HEK293 (cell line): ENCODE data around the gene PLP2.

ENCODE experiments used
- CTCF ChIA-PET: fragments of 350-600 bp; formaldehyde crosslinking; extraction: SDS; loops from one replicate; lab custom pipeline; 2021; ENCODE audit warnings: antibody characterized with exemption; lab: Yijun Ruan, JAX
- POLR2A ChIA-PET: fragments of 300-600 bp; formaldehyde crosslinking; extraction: SDS; loops from one replicate; lab custom pipeline; 2020; ENCODE audit warnings: antibody characterized with exemption, inconsistent platforms; lab: Yijun Ruan, JAX
- H3K27ac ChIP-seq: fragments of 200-500 bp; sonication (Bioruptor generic); 2 replicates; pipeline ENCODE4 v1.5.1; 2014; ENCODE audit warnings: low read depth, low read length, control low read depth, inconsistent platforms; ENCODE audit errors: extremely low read depth
- H3K36me3 ChIP-seq, 2 experiments: fragments of 200-500 bp in 1 of 2; sonication (Bioruptor generic) in 1 of 2; 1 replicate in 1 of 2; 2 replicates in 1 of 2; pipeline ENCODE4 v1.5.1; 2014 to 2017; ENCODE audit warnings: inconsistent platforms in 2 of 2, low read length in 2 of 2; ENCODE audit not compliant: control insufficient read depth in 2 of 2, insufficient read depth in 1 of 2
- H3K4me1 ChIP-seq: fragments of 200-500 bp; sonication (Bioruptor generic); 2 replicates; pipeline ENCODE4 v1.5.1; 2014; ENCODE audit warnings: mild to moderate bottlenecking, low read length, inconsistent platforms; ENCODE audit not compliant: control insufficient read depth, insufficient read depth
- H3K4me3 ChIP-seq: 2 replicates; pipeline ENCODE4 v1.5.1; 2011; ENCODE audit warnings: low read depth, mild to moderate bottlenecking, control low read depth, low read length, moderate library complexity
- H3K9me3 ChIP-seq: fragments of 200-500 bp; sonication (Bioruptor generic); 2 replicates; pipeline ENCODE4 v1.5.1; 2014; ENCODE audit warnings: low read depth, low read length, inconsistent platforms; ENCODE audit not compliant: control insufficient read depth, insufficient read depth
- GFI1B ChIP-seq: fragments of 450-650 bp; formaldehyde crosslinking; IDR thresholded peaks from 2 replicates; pipeline ENCODE4 v1.5.1; 2016; ENCODE audit warnings: missing biosample characterization, missing genetic modification characterization
- GLI4 ChIP-seq: fragments of 450-650 bp; formaldehyde crosslinking; IDR thresholded peaks from 2 replicates; pipeline ENCODE4 v1.5.1; 2016; ENCODE audit warnings: missing biosample characterization, missing genetic modification characterization
- HOXA7 ChIP-seq: sonication (generic); formaldehyde crosslinking; IDR thresholded peaks from 2 replicates; pipeline ENCODE4 v1.8.1; 2022; ENCODE audit warnings: missing genetic modification reagents, borderline replicate concordance
- RBAK ChIP-seq: fragments of 450-650 bp; formaldehyde crosslinking; IDR thresholded peaks from 2 replicates; pipeline ENCODE4 v1.5.1; 2016; ENCODE audit warnings: missing biosample characterization, missing genetic modification characterization
- SP3 ChIP-seq: fragments of 450-650 bp; formaldehyde crosslinking; IDR thresholded peaks from 2 replicates; pipeline ENCODE4 v1.5.1; 2016; ENCODE audit warnings: missing biosample characterization, missing genetic modification characterization
- SP7 ChIP-seq: fragments of 450-650 bp; formaldehyde crosslinking; IDR thresholded peaks from 2 replicates; pipeline ENCODE4 v1.5.1; 2016; ENCODE audit warnings: missing biosample characterization, missing genetic modification characterization
- YY1 ChIP-seq: fragments of 450-650 bp; formaldehyde crosslinking; IDR thresholded peaks from 2 replicates; pipeline ENCODE4 v1.5.1; 2018; ENCODE audit warnings: missing biosample characterization, missing genetic modification characterization
- ZNF133 ChIP-seq: fragments of 450-650 bp; formaldehyde crosslinking; IDR thresholded peaks from 2 replicates; pipeline ENCODE4 v1.5.1; 2016; ENCODE audit warnings: missing biosample characterization, missing genetic modification characterization
- ZNF140 ChIP-seq: fragments of 450-650 bp; formaldehyde crosslinking; IDR thresholded peaks from 2 replicates; pipeline ENCODE4 v1.5.1; 2016; ENCODE audit warnings: missing biosample characterization, missing genetic modification characterization
- ZNF16 ChIP-seq: fragments of 450-650 bp; formaldehyde crosslinking; IDR thresholded peaks from 2 replicates; pipeline ENCODE4 v1.5.1; 2016; ENCODE audit warnings: low read depth, missing biosample characterization, missing genetic modification characterization
- ZNF174 ChIP-seq: fragments of 450-650 bp; formaldehyde crosslinking; IDR thresholded peaks from 2 replicates; pipeline ENCODE4 v1.5.0; 2017; ENCODE audit warnings: missing biosample characterization, mild to moderate bottlenecking, missing genetic modification characterization
- ZNF221 ChIP-seq: fragments of 450-650 bp; formaldehyde crosslinking; IDR thresholded peaks from 2 replicates; pipeline ENCODE4 v1.5.1; 2017; ENCODE audit warnings: missing biosample characterization, missing genetic modification characterization, borderline replicate concordance
- ZNF366 ChIP-seq: fragments of 450-650 bp; formaldehyde crosslinking; conservative IDR thresholded peaks from 2 replicates; pipeline ENCODE4 v1.5.1; 2016; ENCODE audit warnings: missing biosample characterization, missing genetic modification characterization
- ZNF404 ChIP-seq: fragments of 450-650 bp; formaldehyde crosslinking; IDR thresholded peaks from 2 replicates; pipeline ENCODE4 v1.5.1; 2017; ENCODE audit warnings: missing biosample characterization, missing genetic modification characterization
- ZNF426 ChIP-seq: fragments of 450-650 bp; formaldehyde crosslinking; IDR thresholded peaks from 2 replicates; pipeline ENCODE4 v1.5.1; 2017; ENCODE audit warnings: missing biosample characterization, missing genetic modification characterization, mild to moderate bottlenecking, inconsistent platforms, moderate library complexity
- ZNF433 ChIP-seq: fragments of 450-650 bp; formaldehyde crosslinking; IDR thresholded peaks from 2 replicates; pipeline ENCODE4 v1.5.1; 2016; ENCODE audit warnings: missing biosample characterization, missing genetic modification characterization, low read depth
- ZNF514 ChIP-seq: fragments of 450-650 bp; formaldehyde crosslinking; IDR thresholded peaks from 2 replicates; pipeline ENCODE4 v1.5.1; 2016; ENCODE audit warnings: missing biosample characterization, missing genetic modification characterization
- ZNF530 ChIP-seq: fragments of 450-650 bp; formaldehyde crosslinking; IDR thresholded peaks from 2 replicates; pipeline ENCODE4 v1.5.1; 2016; ENCODE audit warnings: low read depth, missing biosample characterization, missing genetic modification characterization
- ZNF544 ChIP-seq: fragments of 450-650 bp; formaldehyde crosslinking; IDR thresholded peaks from 2 replicates; pipeline ENCODE4 v1.5.0; 2017; ENCODE audit warnings: missing biosample characterization, missing genetic modification characterization
- ZNF626 ChIP-seq: fragments of 450-650 bp; sonication (Bioruptor Pico); formaldehyde crosslinking; IDR thresholded peaks from 2 replicates; pipeline ENCODE4 v1.5.1; 2018; ENCODE audit warnings: missing biosample characterization, missing genetic modification characterization, inconsistent platforms
- ZNF660 ChIP-seq: fragments of 450-650 bp; IDR thresholded peaks from 2 replicates; pipeline ENCODE4 v1.5.1; 2018; ENCODE audit warnings: missing biosample characterization, mild to moderate bottlenecking, missing genetic modification characterization
- ZNF747 ChIP-seq: fragments of 450-650 bp; formaldehyde crosslinking; IDR thresholded peaks from 2 replicates; pipeline ENCODE4 v1.5.1; 2016; ENCODE audit warnings: missing biosample characterization, missing genetic modification characterization
- ZSCAN23 ChIP-seq: fragments of 450-650 bp; formaldehyde crosslinking; IDR thresholded peaks from 2 replicates; pipeline ENCODE4 v1.5.1; 2016; ENCODE audit warnings: missing biosample characterization, missing genetic modification characterization
- TF ChIP-seq, protein P1 (sequence below): fragments of 450-650 bp; formaldehyde crosslinking; IDR thresholded peaks from 2 replicates; pipeline ENCODE4 v1.5.1; 2016; ENCODE audit warnings: missing biosample characterization, missing genetic modification characterization, low read depth
- TF ChIP-seq, protein P2 (sequence below): fragments of 450-650 bp; formaldehyde crosslinking; conservative IDR thresholded peaks from 2 replicates; pipeline ENCODE4 v1.5.1; 2016; ENCODE audit warnings: low read depth, missing biosample characterization, missing genetic modification characterization
- TF ChIP-seq, protein P3 (sequence below): fragments of 450-650 bp; formaldehyde crosslinking; IDR thresholded peaks from 2 replicates; pipeline ENCODE4 v1.5.1; 2016; ENCODE audit warnings: missing biosample characterization, missing genetic modification characterization

Gene PLP2

DNA sequence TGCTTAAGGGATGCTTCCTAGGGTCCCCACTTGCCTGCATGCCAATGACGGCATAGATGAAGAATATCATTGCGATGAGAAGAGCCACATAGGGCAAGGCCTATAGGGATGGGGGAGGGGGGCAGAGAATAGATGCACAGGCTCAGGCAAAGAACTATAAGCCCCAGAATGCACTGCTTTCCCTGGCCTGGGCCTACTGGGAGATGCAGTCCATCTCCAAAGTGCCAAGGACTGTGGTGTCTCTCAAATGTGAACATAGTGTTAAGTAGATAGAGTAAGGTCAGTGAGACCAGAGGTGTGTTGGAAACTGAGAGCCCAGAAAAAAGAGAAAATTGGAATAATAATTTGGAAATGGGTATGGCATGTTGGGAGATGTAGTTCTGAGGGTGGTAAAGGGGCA lies 40.5 kb downstream of the PLP2 start:
- H3K4me3 ChIP-seq: no peak overlapping the region
- CTCF ChIA-PET: interaction anchor here (0.7 to 0.9 kb wide), 3 partner anchors 19 to 28 kb away, joined by 3 to 4 read pairs (median 3); no protein-coding TSS in a partner anchor
- no peaks in the 10 kb centered on the region for H3K9me3 ChIP-seq
- no peak overlapping the region for H3K27ac ChIP-seq
- POLR2A ChIA-PET: no interaction called here
- H3K4me1 ChIP-seq: no peaks in the 10 kb centered on the region
- TF ChIP-seq ZNF404 (tag by site-specific recombination) (no peak), ZNF366 (tag by site-specific recombination) (no peak), ZNF133 (no peak), ZNF514 (tag by site-specific recombination) (no peak), ZNF544 (tag by site-specific recombination) (no peak), ZSCAN23 (tag by site-specific recombination) (no peak), ZNF426 (no peak)
- no peaks in the 10 kb centered on the region for H3K36me3 ChIP-seq

DNA sequence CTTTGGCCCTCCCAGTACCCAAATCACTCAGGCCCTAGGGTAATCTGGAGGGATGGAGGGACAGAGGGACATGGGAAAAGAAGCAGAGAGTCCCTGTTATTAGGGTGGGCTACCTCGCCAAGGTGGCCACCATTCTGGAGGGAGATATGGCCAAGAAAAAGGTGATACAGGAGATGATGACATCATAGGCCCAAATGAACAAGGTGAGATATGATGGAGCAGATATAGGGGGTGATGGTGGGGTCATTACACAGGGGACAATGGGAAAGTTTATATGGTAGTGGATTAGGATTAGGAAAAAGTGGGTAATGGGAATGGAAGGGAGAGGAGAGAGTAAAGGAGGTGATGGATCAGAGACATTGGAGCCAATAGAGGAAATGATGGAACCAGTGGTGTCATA lies 41.2 kb downstream of the PLP2 start:
- CTCF ChIA-PET: interaction anchor here (0.7 to 0.9 kb wide), 2 partner anchors 20 to 27 kb away, joined by 3 to 4 read pairs; no protein-coding TSS in a partner anchor
- no peaks in the 10 kb centered on the region for H3K4me1 ChIP-seq
- POLR2A ChIA-PET: no interaction called here
- TF ChIP-seq GLI4: no peak
- TF ChIP-seq, protein P1, sequence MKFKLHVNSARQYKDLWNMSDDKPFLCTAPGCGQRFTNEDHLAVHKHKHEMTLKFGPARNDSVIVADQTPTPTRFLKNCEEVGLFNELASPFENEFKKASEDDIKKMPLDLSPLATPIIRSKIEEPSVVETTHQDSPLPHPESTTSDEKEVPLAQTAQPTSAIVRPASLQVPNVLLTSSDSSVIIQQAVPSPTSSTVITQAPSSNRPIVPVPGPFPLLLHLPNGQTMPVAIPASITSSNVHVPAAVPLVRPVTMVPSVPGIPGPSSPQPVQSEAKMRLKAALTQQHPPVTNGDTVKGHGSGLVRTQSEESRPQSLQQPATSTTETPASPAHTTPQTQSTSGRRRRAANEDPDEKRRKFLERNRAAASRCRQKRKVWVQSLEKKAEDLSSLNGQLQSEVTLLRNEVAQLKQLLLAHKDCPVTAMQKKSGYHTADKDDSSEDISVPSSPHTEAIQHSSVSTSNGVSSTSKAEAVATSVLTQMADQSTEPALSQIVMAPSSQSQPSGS (tag by site-specific recombination): peak; percentile 54; the same call in 1 of the 2 replicates
- TF ChIP-seq, all 188 proteins: peak for 1
- Histone ChIP-seq H3K9me3 (no peaks in the 10 kb centered on the region), H3K36me3 (no peaks in the 10 kb centered on the region), H3K4me3 (no peak overlapping the region), H3K27ac (no peak overlapping the region)

DNA sequence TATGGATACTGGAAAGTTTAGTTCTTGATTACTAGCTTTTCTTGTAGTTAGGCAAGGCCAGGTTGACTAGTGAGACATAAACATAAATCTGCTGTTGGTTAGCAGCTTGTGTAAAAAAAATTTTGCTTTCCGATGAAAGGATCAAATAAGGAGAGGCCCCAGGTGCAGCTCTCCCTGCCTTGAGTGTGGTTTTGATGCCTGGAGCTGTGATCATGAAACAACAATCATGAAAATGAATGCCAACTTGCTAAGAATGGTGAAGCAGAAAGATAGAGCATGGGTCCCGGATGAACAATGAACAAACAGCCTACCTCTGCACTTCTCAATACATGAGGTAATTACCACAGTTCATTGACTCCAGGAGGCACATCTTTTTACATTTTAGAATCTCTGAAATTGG lies 42.7 kb downstream of the PLP2 start:
- H3K4me3 ChIP-seq: no peak overlapping the region
- no peaks in the 10 kb centered on the region for H3K36me3 ChIP-seq
- ChIA-PET POLR2A (no interaction called here), CTCF (interaction anchor here (0.5 kb wide), 1 partner anchor 655 kb away, joined by 3 read pairs; no protein-coding TSS in a partner anchor)
- H3K4me1 ChIP-seq: no peaks in the 10 kb centered on the region
- no peaks in the 10 kb centered on the region for H3K9me3 ChIP-seq
- no peak for TF ChIP-seq ZNF16 (tag by site-specific recombination)
- TF ChIP-seq HOXA7 (CRISPR knock-in tag): no peak
- no peak for TF ChIP-seq ZNF660 (tag by site-specific recombination)
- no peak for TF ChIP-seq YY1
- TF ChIP-seq ZNF747: no peak
- TF ChIP-seq ZNF433 (tag by site-specific recombination): no peak
- no peak for TF ChIP-seq SP3 (tag by site-specific recombination)
- no peak for TF ChIP-seq SP7 (tag by site-specific recombination)
- no peak for TF ChIP-seq ZNF530 (tag by site-specific recombination)
- no peak for TF ChIP-seq ZNF404 (tag by site-specific recombination)
- H3K27ac ChIP-seq: no peak overlapping the region

DNA sequence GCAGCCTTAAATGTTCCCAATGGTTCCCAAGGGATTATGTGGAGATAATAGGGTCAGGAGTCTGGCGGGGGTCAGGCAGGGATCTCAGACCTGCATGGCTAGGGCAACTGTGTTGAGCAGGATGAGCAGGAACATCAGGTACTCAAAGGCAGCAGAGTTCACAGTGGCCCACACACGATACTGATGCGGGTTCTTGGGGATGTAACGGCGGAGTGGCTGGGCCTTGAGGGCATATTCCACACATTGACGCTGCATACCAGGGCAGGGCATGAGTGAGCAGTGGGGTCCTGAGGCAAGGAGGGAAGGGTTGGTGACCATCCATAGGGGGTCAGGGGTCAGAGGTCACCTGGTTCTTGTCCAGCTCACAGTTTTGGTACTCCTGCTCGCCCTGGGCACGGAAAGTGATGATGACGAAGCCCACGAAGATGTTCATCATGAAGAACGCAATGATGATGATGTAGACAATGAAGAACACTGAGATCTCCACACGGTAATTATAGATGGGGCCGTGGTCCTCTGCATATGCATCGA lies 43.4 kb downstream of the PLP2 start:
- Histone ChIP-seq H3K4me3 (no peak overlapping the region), H3K27ac (no peak overlapping the region), H3K36me3 (no peaks in the 10 kb centered on the region), H3K9me3 (no peaks in the 10 kb centered on the region), H3K4me1 (no peaks in the 10 kb centered on the region)
- CTCF ChIA-PET: no interaction called here
- POLR2A ChIA-PET: no interaction called here
- TF ChIP-seq ZNF174 (no peak), ZNF544 (tag by site-specific recombination) (no peak), ZNF140 (tag by site-specific recombination) (no peak), RBAK (tag by site-specific recombination) (no peak), GFI1B (tag by site-specific recombination) (no peak), ZNF626 (tag by site-specific recombination) (no peak), ZNF221 (tag by site-specific recombination) (no peak)
- TF ChIP-seq, protein P2, sequence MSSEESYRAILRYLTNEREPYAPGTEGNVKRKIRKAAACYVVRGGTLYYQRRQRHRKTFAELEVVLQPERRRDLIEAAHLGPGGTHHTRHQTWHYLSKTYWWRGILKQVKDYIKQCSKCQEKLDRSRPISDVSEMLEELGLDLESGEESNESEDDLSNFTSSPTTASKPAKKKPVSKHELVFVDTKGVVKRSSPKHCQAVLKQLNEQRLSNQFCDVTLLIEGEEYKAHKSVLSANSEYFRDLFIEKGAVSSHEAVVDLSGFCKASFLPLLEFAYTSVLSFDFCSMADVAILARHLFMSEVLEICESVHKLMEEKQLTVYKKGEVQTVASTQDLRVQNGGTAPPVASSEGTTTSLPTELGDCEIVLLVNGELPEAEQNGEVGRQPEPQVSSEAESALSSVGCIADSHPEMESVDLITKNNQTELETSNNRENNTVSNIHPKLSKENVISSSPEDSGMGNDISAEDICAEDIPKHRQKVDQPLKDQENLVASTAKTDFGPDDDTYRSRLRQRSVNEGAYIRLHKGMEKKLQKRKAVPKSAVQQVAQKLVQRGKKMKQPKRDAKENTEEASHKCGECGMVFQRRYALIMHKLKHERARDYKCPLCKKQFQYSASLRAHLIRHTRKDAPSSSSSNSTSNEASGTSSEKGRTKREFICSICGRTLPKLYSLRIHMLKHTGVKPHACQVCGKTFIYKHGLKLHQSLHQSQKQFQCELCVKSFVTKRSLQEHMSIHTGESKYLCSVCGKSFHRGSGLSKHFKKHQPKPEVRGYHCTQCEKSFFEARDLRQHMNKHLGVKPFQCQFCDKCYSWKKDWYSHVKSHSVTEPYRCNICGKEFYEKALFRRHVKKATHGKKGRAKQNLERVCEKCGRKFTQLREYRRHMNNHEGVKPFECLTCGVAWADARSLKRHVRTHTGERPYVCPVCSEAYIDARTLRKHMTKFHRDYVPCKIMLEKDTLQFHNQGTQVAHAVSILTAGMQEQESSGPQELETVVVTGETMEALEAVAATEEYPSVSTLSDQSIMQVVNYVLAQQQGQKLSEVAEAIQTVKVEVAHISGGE (tag by site-specific recombination): no peak
- TF ChIP-seq, protein P3, sequence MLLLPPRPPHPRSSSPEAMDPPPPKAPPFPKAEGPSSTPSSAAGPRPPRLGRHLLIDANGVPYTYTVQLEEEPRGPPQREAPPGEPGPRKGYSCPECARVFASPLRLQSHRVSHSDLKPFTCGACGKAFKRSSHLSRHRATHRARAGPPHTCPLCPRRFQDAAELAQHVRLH (tag by site-specific recombination): no peak
